B cell (primary cell): Measurements from ENCODE around the gene ACMSD. TPM values are rescaled to one million over a fixed set of nuclear protein-coding genes. Genes with fewer than 3 reads are reported as not detected.

Source experiments
- ATAC-seq: fragments of 200-7000 bp; cut with Tn5 transposase; one replicate; pipeline ENCODE4 v1.10.0; 2021; ENCODE audit warnings: low read depth, mild to moderate bottlenecking, moderate number of reproducible peaks, moderate library complexity
- CTCF ChIA-PET: fragments of 350-600 bp; sonication (Branson Sonifier 250); formaldehyde crosslinking; loops from one replicate; lab custom pipeline; 2021; ENCODE audit warnings: antibody characterized with exemption, inconsistent platforms; lab: Charles Lee
- POLR2A ChIA-PET: fragments of 350-600 bp; sonication (Branson Sonifier 250); formaldehyde crosslinking; loops from one replicate; lab custom pipeline; 2021; ENCODE audit warnings: antibody characterized with exemption; lab: Charles Lee
- DNase-seq: peaks from one replicate; pipeline ENCODE4 v3.0.0; 2013
- H2AFZ ChIP-seq: 2 replicates; pipeline ENCODE4 v1.6.1; 2012; ENCODE audit warnings: mild to moderate bottlenecking, low read depth, low read length; ENCODE audit not compliant: insufficient read depth, poor library complexity, severe bottlenecking
- H3K27ac ChIP-seq, 2 donors: 1 replicate in 1 of 2; 2 replicates in 1 of 2; pipeline ENCODE4 v1.5.1; 2012 to 2013; ENCODE audit warnings: low read length in 2 of 2, mild to moderate bottlenecking in 2 of 2, moderate library complexity in 1 of 2
- H3K27me3 ChIP-seq, 4 experiments: fragments of 200-600 bp in 1 of 4; sonication (generic) in 1 of 4; replicated peaks in 1 of 4; 1 replicate in 2 of 4; 2 replicates in 2 of 4; pipeline versions ENCODE4 v1.6.1 to v1.7.0; 2013 to 2016; ENCODE audit warnings: low read length in 3 of 4, mild to moderate bottlenecking in 2 of 4, mixed read lengths in 1 of 4, moderate library complexity in 1 of 4; ENCODE audit not compliant: insufficient read depth in 4 of 4, control insufficient read depth in 3 of 4; ENCODE audit errors: control extremely low read depth in 1 of 4
- H3K36me3 ChIP-seq, 2 experiments: replicated peaks in 1 of 2; 1 replicate in 1 of 2; 2 replicates in 1 of 2; pipeline versions ENCODE4 v1.6.1 to v1.7.1; 2013; ENCODE audit warnings: low read length in 1 of 2; ENCODE audit not compliant: insufficient read depth in 2 of 2, control insufficient read depth in 1 of 2; ENCODE audit errors: control extremely low read depth in 1 of 2, extremely low read depth in 1 of 2
- H3K4me1 ChIP-seq, 2 donors: fragments of 200-600 bp in 1 of 2; sonication (generic) in 1 of 2; 1 replicate in 1 of 2; 2 replicates in 1 of 2; pipeline versions ENCODE4 v1.5.1 to v1.6.1; 2013 to 2017; ENCODE audit warnings: low read length in 2 of 2; ENCODE audit not compliant: control insufficient read depth in 2 of 2, insufficient read depth in 2 of 2
- H3K4me2 ChIP-seq: replicated peaks from 2 replicates; pipeline ENCODE3; 2012; ENCODE audit warnings: mild to moderate bottlenecking, low read depth, low read length; ENCODE audit not compliant: poor library complexity, severe bottlenecking
- H3K4me3 ChIP-seq, 5 experiments: fragments of 200-600 bp in 1 of 5; sonication (generic) in 1 of 5; 1 replicate in 3 of 5; 2 replicates in 2 of 5; pipeline versions ENCODE4 v1.5.1 to v1.7.0; 2011 to 2016; ENCODE audit warnings: low read length in 4 of 5, mild to moderate bottlenecking in 4 of 5, low read depth in 2 of 5, control low read depth in 1 of 5, moderate library complexity in 1 of 5; ENCODE audit not compliant: insufficient read depth in 1 of 5; ENCODE audit errors: control extremely low read depth in 1 of 5, extremely low read depth in 1 of 5
- H3K79me2 ChIP-seq: fragments of 200-600 bp; sonication (generic); one replicate; pipeline ENCODE4 v1.6.0; 2016; ENCODE audit warnings: low read length; ENCODE audit not compliant: control insufficient read depth, insufficient read depth
- H3K9ac ChIP-seq: fragments of 200-600 bp; sonication (generic); 2 replicates; pipeline ENCODE4 v1.6.1; 2017; ENCODE audit warnings: mild to moderate bottlenecking, low read length, moderate library complexity
- H3K9me3 ChIP-seq, 3 donors: one replicate each; pipeline versions ENCODE4 v1.6.1 to v1.7.1; 2013; ENCODE audit warnings: low read length in 2 of 3; ENCODE audit not compliant: control insufficient read depth in 2 of 3, insufficient read depth in 1 of 3; ENCODE audit errors: control extremely low read depth in 1 of 3
- H4K20me1 ChIP-seq: 2 replicates; pipeline ENCODE4 v1.6.0; 2012; ENCODE audit warnings: mild to moderate bottlenecking, low read length; ENCODE audit not compliant: insufficient read depth, control insufficient read depth, poor library complexity, severe bottlenecking
- H3K27ac Mint-ChIP-seq: one replicate; pipeline ENCODE4 v1.8.0; 2021; ENCODE audit warnings: mixed read lengths
- H3K27me3 Mint-ChIP-seq: one replicate; pipeline ENCODE4 v1.8.0; 2021; ENCODE audit warnings: mixed read lengths
- H3K4me1 Mint-ChIP-seq: one replicate; pipeline ENCODE4 v1.8.0; 2021; ENCODE audit warnings: mixed read lengths
- H3K4me3 Mint-ChIP-seq: one replicate; pipeline ENCODE4 v1.8.0; 2021; ENCODE audit warnings: mixed read lengths
- H3K9me3 Mint-ChIP-seq: one replicate; pipeline ENCODE4 v1.8.0; 2022; ENCODE audit warnings: mixed read lengths; ENCODE audit not compliant: insufficient read depth
- EZH2 ChIP-seq: IDR thresholded peaks from 2 replicates; pipeline ENCODE4 v1.6.1; 2012; ENCODE audit warnings: borderline replicate concordance, low read depth, mild to moderate bottlenecking, moderate library complexity, low read length; ENCODE audit not compliant: insufficient read depth, poor library complexity, severe bottlenecking
- WGBS: methylation state at CpG from one replicate; pipeline ENCODE4 v1.1.5; 2013; ENCODE audit warnings: missing lambda C conversion rate; ENCODE audit not compliant: insufficient coverage; 5-methylcytosine and 5-hydroxymethylcytosine counted together
- intact Hi-C: fragments of 100-400 bp; cut with micrococcal nuclease; formaldehyde crosslinking; loops from one replicate; pipeline ENCODE4 v1.10.0; 2022
- polyA plus RNA-seq: library from polyadenylated mRNA; depleted of rRNA; stranded (reverse); fragments of >200 nt; gene quantifications from 2 replicates; pipeline ENCODE4 v1.2.3, GENCODE V29; 2012
- total RNA-seq, 2 donors: library from RNA; stranded (reverse); fragments of 120-200 nt in 1 of 2; gene quantifications; 1 replicate in 1 of 2; 2 replicates in 1 of 2; pipeline versions ENCODE4 v1.2.3 to v1.2.4, GENCODE V29; 2013 to 2022
- TF ChIP-seq, protein P1 (sequence below): fragments of 200-600 bp; IDR thresholded peaks from one replicate; pipeline ENCODE4 v1.8.0; 2022; ENCODE audit warnings: antibody characterized with exemption, mild to moderate bottlenecking

The ACMSD gene
- total and polyA plus RNA-seq, 2 donors (not counting 1 experiment from before 2014, with no cell fraction given), result not detected

DNA sequence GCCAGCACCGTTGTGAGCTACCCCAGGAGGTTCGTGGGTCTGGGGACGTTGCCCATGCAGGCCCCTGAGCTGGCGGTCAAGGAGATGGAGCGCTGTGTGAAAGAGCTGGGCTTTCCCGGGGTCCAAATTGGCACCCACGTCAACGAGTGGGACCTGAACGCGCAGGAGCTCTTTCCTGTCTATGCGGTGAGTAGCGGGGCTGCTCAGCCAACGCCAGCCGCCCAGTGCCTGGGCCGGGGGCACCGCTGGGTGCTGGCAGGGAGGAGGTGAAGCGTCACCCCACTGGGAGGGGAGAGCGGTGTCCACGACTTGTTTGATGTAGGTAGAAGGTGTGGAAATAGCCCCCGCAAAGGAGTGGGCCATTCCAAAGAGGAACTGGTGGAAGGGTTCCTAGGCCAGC is 25.0 kb downstream of the ACMSD start:
- intact Hi-C loops, result no loop called here
- Histone ChIP-seq H3K9ac (no peak overlapping the region), H3K36me3 (peaks cover 0 to 2% of the 10 kb centered on the region in 2 experiments), H3K9me3 (no peaks in the 10 kb centered on the region), H2AFZ (no peak overlapping the region), H3K4me3 (no peak overlapping the region), H3K4me2 (no peak overlapping the region), H3K79me2 (no peaks in the 10 kb centered on the region), H3K4me1 (no peaks in the 10 kb centered on the region), H4K20me1 (no peaks in the 10 kb centered on the region), H3K27ac (no peak overlapping the region), H3K27me3 (no peaks in the 10 kb centered on the region)
- Mint-ChIP-seq H3K27ac (no peak overlapping the region), H3K4me1 (no peaks in the 10 kb centered on the region), H3K4me3 (no peak overlapping the region), H3K27me3 (no peaks in the 10 kb centered on the region), H3K9me3 (no peaks in the 10 kb centered on the region)
- POLR2A ChIA-PET, result no interaction called here
- ATAC-seq (no peak), DNase-seq (no peak)
- TF ChIP-seq EZH2, result no peak
- TF ChIP-seq, protein P1, sequence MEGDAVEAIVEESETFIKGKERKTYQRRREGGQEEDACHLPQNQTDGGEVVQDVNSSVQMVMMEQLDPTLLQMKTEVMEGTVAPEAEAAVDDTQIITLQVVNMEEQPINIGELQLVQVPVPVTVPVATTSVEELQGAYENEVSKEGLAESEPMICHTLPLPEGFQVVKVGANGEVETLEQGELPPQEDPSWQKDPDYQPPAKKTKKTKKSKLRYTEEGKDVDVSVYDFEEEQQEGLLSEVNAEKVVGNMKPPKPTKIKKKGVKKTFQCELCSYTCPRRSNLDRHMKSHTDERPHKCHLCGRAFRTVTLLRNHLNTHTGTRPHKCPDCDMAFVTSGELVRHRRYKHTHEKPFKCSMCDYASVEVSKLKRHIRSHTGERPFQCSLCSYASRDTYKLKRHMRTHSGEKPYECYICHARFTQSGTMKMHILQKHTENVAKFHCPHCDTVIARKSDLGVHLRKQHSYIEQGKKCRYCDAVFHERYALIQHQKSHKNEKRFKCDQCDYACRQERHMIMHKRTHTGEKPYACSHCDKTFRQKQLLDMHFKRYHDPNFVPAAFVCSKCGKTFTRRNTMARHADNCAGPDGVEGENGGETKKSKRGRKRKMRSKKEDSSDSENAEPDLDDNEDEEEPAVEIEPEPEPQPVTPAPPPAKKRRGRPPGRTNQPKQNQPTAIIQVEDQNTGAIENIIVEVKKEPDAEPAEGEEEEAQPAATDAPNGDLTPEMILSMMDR, result no peak
- WGBS, result 88% methylated on average over 19 of the region's 20 CpGs
- CTCF ChIA-PET, result interaction anchor here (0.5 kb wide), 1 partner anchor 845 kb away, joined by 3 read pairs; no protein-coding TSS in a partner anchor

DNA sequence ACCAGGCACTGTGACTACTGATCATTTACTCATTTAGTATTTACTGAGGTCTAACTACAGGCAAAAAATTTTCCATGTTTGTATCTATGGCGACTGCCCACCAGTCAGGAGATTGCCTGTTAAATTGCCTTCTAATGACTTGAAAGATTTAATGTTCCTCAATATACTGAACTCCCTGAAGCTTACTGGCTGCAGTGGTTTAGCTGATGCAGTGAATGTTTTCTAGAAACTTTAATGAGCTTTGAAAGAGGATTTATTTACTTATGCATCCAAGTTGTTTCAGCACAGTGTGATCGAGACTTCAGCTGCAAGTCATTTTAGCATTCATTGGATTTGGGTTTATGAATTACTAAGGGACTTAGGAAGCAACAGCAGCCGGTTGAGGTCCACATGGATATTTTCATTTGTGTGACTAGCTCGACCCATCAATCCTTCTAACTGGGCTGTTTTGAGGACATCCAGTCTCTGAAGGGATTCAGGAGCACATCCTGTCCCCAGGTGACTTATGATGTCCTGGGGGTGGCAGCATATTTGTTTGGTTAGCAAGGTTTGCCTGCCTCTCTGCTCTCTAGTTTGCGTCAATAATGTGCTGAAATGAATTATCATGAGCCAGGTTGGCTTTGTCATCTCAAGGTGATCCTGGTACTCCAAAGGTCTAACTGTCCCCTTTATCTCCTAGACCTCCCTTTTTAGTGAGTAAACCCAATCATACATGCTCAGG is 26.8 kb downstream of the ACMSD start:
- H3K9me3 ChIP-seq, result no peaks in the 10 kb centered on the region
- H2AFZ ChIP-seq, result no peak overlapping the region
- no peak for TF ChIP-seq EZH2
- TF ChIP-seq, protein P1, result no peak
- H3K27ac ChIP-seq, result no peak overlapping the region
- Mint-ChIP-seq H3K4me3 (no peak overlapping the region), H3K9me3 (no peaks in the 10 kb centered on the region), H3K27me3 (no peaks in the 10 kb centered on the region), H3K4me1 (no peaks in the 10 kb centered on the region), H3K27ac (no peak overlapping the region)
- H3K4me1 ChIP-seq, result no peaks in the 10 kb centered on the region
- peaks cover 0 to 2% of the 10 kb centered on the region in 2 experiments for H3K36me3 ChIP-seq
- no peak for DNase-seq
- no peaks in the 10 kb centered on the region for H3K27me3 ChIP-seq
- 100% methylated on average over 4 of the region's 5 CpGs for WGBS
- ChIA-PET CTCF (no interaction called here), POLR2A (no interaction called here)
- no peaks in the 10 kb centered on the region for H3K79me2 ChIP-seq
- H4K20me1 ChIP-seq, result no peaks in the 10 kb centered on the region
- H3K4me2 ChIP-seq, result no peak overlapping the region
- H3K9ac ChIP-seq, result no peak overlapping the region
- no peak for ATAC-seq
- intact Hi-C loops, result no loop called here
- H3K4me3 ChIP-seq, result no peak overlapping the region
